SK-N-SH (cell line): ENCODE measurements around the gene CLEC1B.

Experiments
- CTCF ChIP-seq: fragments of 200-600 bp; sonication (generic); IDR thresholded peaks from 2 replicates; pipeline ENCODE4 v1.6.1; 2017; ENCODE audit warnings: antibody characterized with exemption, mild to moderate bottlenecking, moderate library complexity
- FOSL2 ChIP-seq: IDR thresholded peaks from 2 replicates; pipeline ENCODE4 v1.4.0; 2012; ENCODE audit warnings: low read depth, mild to moderate bottlenecking, moderate library complexity, borderline replicate concordance
- GABPA ChIP-seq: IDR thresholded peaks from 2 replicates; pipeline ENCODE4 v1.4.0; 2012; ENCODE audit warnings: low read depth, mild to moderate bottlenecking
- IRF3 ChIP-seq: fragments of 150-350 bp; IDR thresholded peaks from 2 replicates; pipeline ENCODE4 v1.6.1; 2016; ENCODE audit warnings: mild to moderate bottlenecking, low read depth, low read length
- RAD21 ChIP-seq: IDR thresholded peaks from 2 replicates; pipeline ENCODE4 v1.6.1; 2012; ENCODE audit warnings: mild to moderate bottlenecking, low read length
- RXRA ChIP-seq: IDR thresholded peaks from 2 replicates; pipeline ENCODE4 v1.4.0; 2012; ENCODE audit warnings: low read depth, mild to moderate bottlenecking, borderline replicate concordance
- TAF1 ChIP-seq: IDR thresholded peaks from 2 replicates; pipeline ENCODE4 v1.6.1; 2012; ENCODE audit warnings: low read depth, mild to moderate bottlenecking, low read length, moderate library complexity, borderline replicate concordance
- ZBTB33 ChIP-seq: IDR thresholded peaks from 2 replicates; pipeline ENCODE4 v1.4.0; 2012; ENCODE audit warnings: low read depth, borderline replicate concordance

GRCh38 chr12:9992296-9992695 lies 6.6 kb downstream of the CLEC1B start:
- TF ChIP-seq RXRA (no peak), IRF3 (no peak), TAF1 (no peak), GABPA (no peak), FOSL2 (no peak), CTCF (no peak), RAD21 (no peak), ZBTB33 (no peak)
